Nephron progenitor cell (in vitro differentiated cells): Measurements from ENCODE around the gene MYLK4.

Source experiments
- DNase-seq: peaks from one replicate; pipeline ENCODE4 v3.0.0; 2021
- H3K27ac Mint-ChIP-seq: 2 replicates; pipeline ENCODE4 v1.8.0; 2021; ENCODE audit warnings: mild to moderate bottlenecking, moderate library complexity, mixed read lengths
- H3K27me3 Mint-ChIP-seq: 2 replicates; pipeline ENCODE4 v1.8.0; 2021; ENCODE audit warnings: mild to moderate bottlenecking, low read depth, mixed read lengths; ENCODE audit not compliant: poor library complexity
- H3K36me3 Mint-ChIP-seq: 2 replicates; pipeline ENCODE4 v1.8.0; 2021; ENCODE audit warnings: low read depth, mixed read lengths
- H3K4me1 Mint-ChIP-seq: 2 replicates; pipeline ENCODE4 v1.8.0; 2021; ENCODE audit warnings: mixed read lengths
- H3K4me3 Mint-ChIP-seq: 2 replicates; pipeline ENCODE4 v1.8.0; 2021; ENCODE audit warnings: mild to moderate bottlenecking, moderate library complexity, mixed read lengths
- H3K9me3 Mint-ChIP-seq: 2 replicates; pipeline ENCODE4 v1.8.0; 2021; ENCODE audit warnings: mild to moderate bottlenecking, moderate library complexity, mixed read lengths
- CTCF ChIP-seq: fragments of 200-600 bp; sonication (generic); IDR thresholded peaks from 2 replicates; pipeline ENCODE4 v1.5.0; 2021; ENCODE audit warnings: antibody characterized with exemption

Gene MYLK4

GRCh38 chr6:2663123-2663522 lies 87.6 kb downstream of the MYLK4 start:
- peaks cover 8% of the 10 kb centered on the region for H3K27me3 Mint-ChIP-seq
- H3K4me1 Mint-ChIP-seq, result peaks cover 10% of the 10 kb centered on the region
- H3K4me3 Mint-ChIP-seq, result no peak overlapping the region
- no peak for DNase-seq
- TF ChIP-seq CTCF, result no peak
- H3K9me3 Mint-ChIP-seq, result peaks cover 7% of the 10 kb centered on the region
- H3K27ac Mint-ChIP-seq, result no peak overlapping the region
- no peaks in the 10 kb centered on the region for H3K36me3 Mint-ChIP-seq

DNA sequence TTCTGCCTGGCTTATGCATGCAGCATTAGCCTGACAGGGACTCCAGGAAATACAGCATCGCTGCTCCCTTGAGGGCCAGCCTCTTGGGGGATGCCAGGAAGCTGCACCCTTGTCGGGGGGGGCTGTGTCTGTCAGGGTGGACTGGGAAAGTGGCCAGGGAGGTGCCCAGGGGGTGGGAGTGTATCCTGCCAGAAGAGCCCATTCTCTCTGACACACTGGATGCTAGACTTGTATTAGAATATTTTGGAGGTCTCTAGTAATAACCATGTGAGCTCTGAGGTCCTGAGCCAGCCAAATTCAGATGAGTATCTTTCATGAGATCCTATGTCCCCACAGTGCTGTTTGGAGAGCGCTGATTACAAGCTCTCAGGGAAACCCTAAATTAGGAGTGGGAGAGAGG lies 89.1 kb downstream of the MYLK4 start:
- DNase-seq, result no peak
- Mint-ChIP-seq H3K4me3 (no peak overlapping the region), H3K9me3 (peaks cover 7% of the 10 kb centered on the region), H3K36me3 (no peaks in the 10 kb centered on the region), H3K27me3 (peaks cover 8% of the 10 kb centered on the region), H3K4me1 (peaks cover 10% of the 10 kb centered on the region), H3K27ac (no peak overlapping the region)
- no peak for TF ChIP-seq CTCF

DNA sequence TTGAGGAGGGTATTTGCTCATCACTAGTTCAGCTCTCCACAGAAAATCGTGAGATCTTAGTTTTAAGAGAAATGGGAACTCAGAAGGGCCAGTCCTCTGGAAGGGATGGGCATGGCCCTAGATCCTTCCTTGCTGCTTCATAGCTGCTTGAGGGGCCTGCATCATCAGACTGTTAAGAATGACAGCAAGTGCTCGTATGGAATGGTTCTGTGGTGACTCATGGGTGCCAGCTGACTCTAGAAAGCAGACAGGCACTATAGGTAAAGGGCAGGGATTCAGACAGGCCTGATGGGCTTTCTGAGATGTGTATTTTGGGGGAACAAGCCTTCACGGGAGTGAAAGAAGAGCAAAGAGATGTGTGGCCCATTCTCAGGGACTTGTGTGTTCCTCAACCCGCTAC lies 90.8 kb downstream of the MYLK4 start:
- peaks cover 7% of the 10 kb centered on the region for H3K9me3 Mint-ChIP-seq
- peaks cover 4% of the 10 kb centered on the region for H3K27me3 Mint-ChIP-seq
- H3K4me3 Mint-ChIP-seq, result no peak overlapping the region
- peaks cover under 1% of the 10 kb centered on the region for H3K4me1 Mint-ChIP-seq
- H3K27ac Mint-ChIP-seq, result no peak overlapping the region
- no peak for DNase-seq
- no peaks in the 10 kb centered on the region for H3K36me3 Mint-ChIP-seq
- TF ChIP-seq CTCF, result no peak

DNA sequence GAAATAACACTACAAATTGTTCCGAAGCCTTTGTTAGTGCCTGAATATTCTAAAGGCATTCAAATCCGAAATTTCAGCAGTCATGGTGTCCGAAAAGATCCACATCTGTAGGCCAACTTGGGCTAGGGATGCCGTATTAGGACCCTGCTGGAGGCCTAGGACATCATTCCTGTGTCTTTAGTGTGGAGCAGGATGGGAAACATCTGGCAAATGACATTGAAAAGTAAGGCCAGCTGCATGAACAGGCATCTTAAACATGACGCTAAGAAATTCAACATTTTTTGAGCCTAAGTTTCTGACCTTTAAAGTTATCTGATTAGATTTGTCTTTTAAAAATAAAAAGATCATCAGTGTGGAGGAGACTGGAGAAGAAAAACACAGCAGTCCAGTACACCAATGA lies 91.3 kb downstream of the MYLK4 start:
- Mint-ChIP-seq H3K36me3 (no peaks in the 10 kb centered on the region), H3K27me3 (peaks cover 4% of the 10 kb centered on the region)

GRCh38 chr6:2658788-2659187 lies 91.9 kb downstream of the MYLK4 start:
- TF ChIP-seq CTCF, result no peak
- no peak for DNase-seq
- Mint-ChIP-seq H3K27ac (no peak overlapping the region), H3K4me3 (no peak overlapping the region), H3K4me1 (no peaks in the 10 kb centered on the region), H3K9me3 (peaks cover 8% of the 10 kb centered on the region), H3K36me3 (no peaks in the 10 kb centered on the region), H3K27me3 (peaks cover 4% of the 10 kb centered on the region)

More for the DNA sequence above, 91.3 kb downstream of the MYLK4 start:
- Mint-ChIP-seq H3K27ac (no peak overlapping the region), H3K4me3 (no peak overlapping the region), H3K9me3 (peaks cover 7% of the 10 kb centered on the region), H3K4me1 (no peaks in the 10 kb centered on the region)
- no peak for TF ChIP-seq CTCF
- DNase-seq, result no peak

DNA sequence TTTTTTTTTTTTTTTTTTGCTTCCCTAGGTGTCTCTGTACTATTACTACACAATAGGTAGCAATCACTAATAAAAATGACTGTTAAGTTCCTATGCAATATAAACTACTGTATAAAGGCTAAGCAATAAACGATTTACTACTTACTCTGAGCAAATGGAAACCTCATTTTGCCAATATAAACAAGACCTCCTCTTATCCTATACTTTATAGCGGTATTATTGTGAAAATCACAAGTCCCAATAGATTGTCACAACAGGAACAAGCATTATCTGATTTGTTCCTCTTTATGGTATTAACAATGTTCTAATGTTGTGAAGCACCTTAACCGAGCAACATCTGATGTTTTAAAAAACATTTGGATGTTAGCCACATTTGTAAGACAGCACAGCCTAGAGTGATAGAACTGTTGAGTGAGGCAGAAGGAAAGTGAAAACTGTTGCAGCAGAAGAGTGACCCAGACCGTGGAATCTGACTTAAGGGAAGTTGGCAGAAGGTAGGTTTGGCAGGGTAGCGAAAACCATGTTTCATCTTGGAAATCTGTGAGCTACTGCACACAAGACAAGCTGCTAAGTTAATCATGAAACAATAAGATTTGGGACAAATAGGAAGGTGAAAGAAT lies 94.2 kb downstream of the MYLK4 start:
- no peaks in the 10 kb centered on the region for H3K36me3 Mint-ChIP-seq

More for the DNA sequence above, 94.2 kb downstream of the MYLK4 start:
- Mint-ChIP-seq H3K4me1 (no peaks in the 10 kb centered on the region), H3K27ac (no peak overlapping the region), H3K27me3 (peaks cover 6% of the 10 kb centered on the region), H3K9me3 (peaks cover 21% of the 10 kb centered on the region), H3K4me3 (no peak overlapping the region)
- DNase-seq, result no peak
- no peak for TF ChIP-seq CTCF
